Rectal smooth muscle tissue (tissue), 1 donor: ENCODE data around the gene SND1.

Experiments used
- H3K27ac ChIP-seq: one replicate; pipeline ENCODE4 v1.7.0; 2013; ENCODE audit warnings: low read depth, low read length, inconsistent platforms
- H3K27me3 ChIP-seq: one replicate; pipeline ENCODE4 v1.7.0; 2013; ENCODE audit warnings: low read length; ENCODE audit not compliant: control insufficient read depth, insufficient read depth
- H3K36me3 ChIP-seq: one replicate; pipeline ENCODE4 v1.7.0; 2013; ENCODE audit warnings: low read length; ENCODE audit not compliant: control insufficient read depth, insufficient read depth
- H3K4me1 ChIP-seq: one replicate; pipeline ENCODE4 v1.7.0; 2013; ENCODE audit warnings: low read length; ENCODE audit not compliant: control insufficient read depth, insufficient read depth
- H3K4me3 ChIP-seq: one replicate; pipeline ENCODE4 v1.7.0; 2013; ENCODE audit warnings: low read length
- H3K9ac ChIP-seq: one replicate; pipeline ENCODE4 v1.7.0; 2013; ENCODE audit warnings: low read length

Gene SND1

GRCh38 chr7:127769696-127770400 is 117.9 kb downstream of the SND1 start:
- Histone ChIP-seq H3K27ac (no peak overlapping the region), H3K4me3 (no peak overlapping the region), H3K9ac (no peak overlapping the region), H3K36me3 (no peaks in the 10 kb centered on the region), H3K4me1 (no peaks in the 10 kb centered on the region), H3K27me3 (no peaks in the 10 kb centered on the region)

- Histone ChIP-seq H3K4me3 (no peak overlapping the region), H3K27ac (no peak overlapping the region), H3K4me1 (no peaks in the 10 kb centered on the region), H3K27me3 (no peaks in the 10 kb centered on the region), H3K36me3 (no peaks in the 10 kb centered on the region), H3K9ac (no peak overlapping the region)
Measured at GRCh38 chr7:127770885-127771284, 118.9 kb downstream of the SND1 start.

GRCh38 chr7:127771707-127772106 is 119.7 kb downstream of the SND1 start:
- Histone ChIP-seq H3K9ac (no peak overlapping the region), H3K36me3 (no peaks in the 10 kb centered on the region), H3K4me3 (no peak overlapping the region), H3K27me3 (no peaks in the 10 kb centered on the region), H3K27ac (no peak overlapping the region), H3K4me1 (no peaks in the 10 kb centered on the region)

DNA sequence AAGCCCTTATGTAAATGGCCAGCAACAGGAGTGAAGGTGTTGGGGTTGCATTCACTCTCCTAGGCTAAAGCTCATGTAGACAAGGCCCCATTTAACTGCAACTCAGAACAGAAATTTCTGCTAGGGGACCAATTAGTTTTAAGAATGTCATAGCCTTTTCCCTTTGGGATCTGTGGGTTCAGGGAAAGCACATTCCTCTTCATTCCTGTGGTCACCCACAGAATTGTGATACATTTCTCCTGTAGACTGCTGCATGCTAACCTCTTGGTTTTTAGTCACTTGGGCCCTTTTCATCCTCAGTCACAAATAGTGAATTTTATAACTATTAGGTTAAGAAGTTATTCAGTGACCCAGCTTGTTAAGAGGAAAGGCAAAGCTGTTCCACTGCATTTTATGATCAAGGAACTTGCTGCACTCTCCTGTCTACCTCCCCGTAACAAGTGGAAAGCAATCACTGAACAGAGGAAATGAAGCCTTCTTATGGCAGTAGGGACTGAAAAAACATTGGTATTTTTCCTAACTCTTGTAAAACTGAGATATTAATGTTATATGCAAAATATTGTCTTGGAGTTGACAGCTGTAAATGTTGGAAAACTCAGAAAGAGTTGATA is 124.9 kb downstream of the SND1 start:
- H3K4me1 ChIP-seq, result no peaks in the 10 kb centered on the region
- H3K4me3 ChIP-seq, result no peak overlapping the region
- H3K9ac ChIP-seq, result no peak overlapping the region
- H3K27me3 ChIP-seq, result no peaks in the 10 kb centered on the region
- H3K36me3 ChIP-seq, result no peaks in the 10 kb centered on the region
- H3K27ac ChIP-seq, result no peak overlapping the region

- no peaks in the 10 kb centered on the region for H3K27me3 ChIP-seq
- no peaks in the 10 kb centered on the region for H3K36me3 ChIP-seq
- H3K9ac ChIP-seq, result no peak overlapping the region
- no peak overlapping the region for H3K27ac ChIP-seq
- no peak overlapping the region for H3K4me3 ChIP-seq
- no peaks in the 10 kb centered on the region for H3K4me1 ChIP-seq
Measured at GRCh38 chr7:127780489-127780888, 128.5 kb downstream of the SND1 start.

DNA sequence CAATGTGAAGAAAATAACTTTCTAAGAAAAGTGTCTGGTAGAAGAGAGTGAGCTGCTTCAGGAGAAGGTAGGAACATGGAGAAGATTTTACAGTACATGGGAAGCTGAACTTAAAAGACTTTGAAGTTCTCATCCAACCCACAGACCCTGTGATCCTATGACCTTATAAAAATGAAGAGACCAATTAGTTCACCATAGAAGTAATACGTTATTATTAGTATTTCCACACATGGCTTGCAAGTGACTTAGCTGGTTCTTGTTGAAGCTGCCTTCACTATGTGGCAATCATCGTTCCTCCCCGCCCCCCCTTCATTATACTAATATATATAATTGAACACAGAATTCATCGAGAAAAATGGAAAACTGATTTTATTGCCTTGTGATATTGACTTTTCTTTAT is 129.1 kb downstream of the SND1 start:
- no peaks in the 10 kb centered on the region for H3K36me3 ChIP-seq
- H3K4me3 ChIP-seq, result no peak overlapping the region
- no peak overlapping the region for H3K27ac ChIP-seq
- H3K27me3 ChIP-seq, result no peaks in the 10 kb centered on the region
- no peak overlapping the region for H3K9ac ChIP-seq
- H3K4me1 ChIP-seq, result no peaks in the 10 kb centered on the region

GRCh38 chr7:127782075-127782474 is 130.1 kb downstream of the SND1 start:
- Histone ChIP-seq H3K27ac (no peak overlapping the region), H3K36me3 (no peaks in the 10 kb centered on the region), H3K27me3 (no peaks in the 10 kb centered on the region), H3K4me1 (no peaks in the 10 kb centered on the region), H3K4me3 (no peak overlapping the region), H3K9ac (no peak overlapping the region)

GRCh38 chr7:127782654-127783559 is 130.9 kb downstream of the SND1 start:
- Histone ChIP-seq H3K9ac (no peak overlapping the region), H3K4me1 (no peaks in the 10 kb centered on the region), H3K27ac (no peak overlapping the region), H3K4me3 (no peak overlapping the region), H3K36me3 (no peaks in the 10 kb centered on the region), H3K27me3 (no peaks in the 10 kb centered on the region)

GRCh38 chr7:127786184-127786583 is 134.2 kb downstream of the SND1 start:
- Histone ChIP-seq H3K27me3 (no peaks in the 10 kb centered on the region), H3K4me1 (no peaks in the 10 kb centered on the region), H3K27ac (no peak overlapping the region), H3K9ac (no peak overlapping the region), H3K36me3 (no peaks in the 10 kb centered on the region), H3K4me3 (no peak overlapping the region)

- Histone ChIP-seq H3K4me3 (no peak overlapping the region), H3K9ac (no peak overlapping the region), H3K27ac (no peak overlapping the region), H3K36me3 (no peaks in the 10 kb centered on the region), H3K4me1 (no peaks in the 10 kb centered on the region), H3K27me3 (no peaks in the 10 kb centered on the region)
Measured at GRCh38 chr7:127789031-127789430, 137.0 kb downstream of the SND1 start.

DNA sequence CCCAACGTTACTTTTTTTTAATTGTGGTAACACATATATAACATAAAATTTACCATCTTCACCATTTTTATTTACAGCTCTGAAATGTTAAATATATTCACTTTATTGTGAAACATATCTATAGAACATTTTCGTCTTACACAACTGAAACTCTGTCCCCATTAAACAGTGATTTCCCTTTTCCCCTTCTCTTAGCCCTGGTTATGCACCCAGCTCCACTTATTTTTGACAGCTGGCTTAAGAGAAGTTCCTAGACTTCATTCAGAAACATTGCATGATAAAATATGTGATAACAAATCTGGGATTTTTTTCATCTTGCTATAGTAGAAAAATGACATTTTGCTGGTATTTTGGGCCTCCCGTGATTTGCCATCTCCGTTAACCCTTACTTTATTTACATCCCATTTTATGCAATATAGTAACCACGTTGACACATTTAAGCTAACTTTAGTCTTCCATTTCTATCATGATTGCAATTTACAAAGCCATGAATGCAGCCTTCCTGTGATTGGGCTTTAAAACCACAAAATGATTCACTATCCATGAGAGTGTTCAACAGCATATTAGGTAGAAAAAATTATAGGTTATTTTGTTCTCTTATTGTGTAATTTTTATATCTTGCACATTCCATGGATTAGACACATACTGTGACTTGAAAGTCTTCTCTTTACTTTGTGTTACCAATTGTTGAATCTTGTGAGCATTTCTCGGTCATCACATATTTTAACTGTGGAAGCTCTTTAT is 139.6 kb downstream of the SND1 start:
- Histone ChIP-seq H3K27me3 (no peaks in the 10 kb centered on the region), H3K36me3 (no peaks in the 10 kb centered on the region), H3K27ac (no peak overlapping the region), H3K9ac (no peak overlapping the region), H3K4me3 (no peak overlapping the region), H3K4me1 (no peaks in the 10 kb centered on the region)
